G401.6 (cell line): Measurements from ENCODE around the gene FAM43A.

ENCODE experiments used
- FAIRE-seq: peaks from 2 replicates; lab custom pipeline; 2012; peaks lifted over from hg19 to GRCh38; lab: Jason Lieb, UNC

FAM43A gene

DNA sequence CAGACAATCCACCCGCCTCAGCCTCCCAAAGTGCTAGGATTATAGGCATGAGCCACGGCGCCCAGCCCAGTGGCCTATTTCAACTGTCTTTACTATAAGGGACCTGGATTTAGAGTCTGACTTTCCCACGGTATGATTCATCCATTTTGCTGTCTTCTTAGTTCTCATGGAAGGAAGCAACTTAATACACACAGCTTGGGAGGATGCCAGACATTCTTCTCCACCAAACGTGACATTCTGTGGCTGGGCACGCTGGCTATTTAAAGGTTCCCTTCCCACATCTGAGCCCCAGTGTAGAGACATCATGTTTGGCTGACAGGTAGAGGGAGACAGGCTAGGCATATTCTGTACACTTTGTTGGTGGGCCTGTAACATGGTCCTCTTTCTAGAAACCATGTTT, 26.2 kb downstream of the FAM43A start:
- FAIRE-seq: no peak

DNA sequence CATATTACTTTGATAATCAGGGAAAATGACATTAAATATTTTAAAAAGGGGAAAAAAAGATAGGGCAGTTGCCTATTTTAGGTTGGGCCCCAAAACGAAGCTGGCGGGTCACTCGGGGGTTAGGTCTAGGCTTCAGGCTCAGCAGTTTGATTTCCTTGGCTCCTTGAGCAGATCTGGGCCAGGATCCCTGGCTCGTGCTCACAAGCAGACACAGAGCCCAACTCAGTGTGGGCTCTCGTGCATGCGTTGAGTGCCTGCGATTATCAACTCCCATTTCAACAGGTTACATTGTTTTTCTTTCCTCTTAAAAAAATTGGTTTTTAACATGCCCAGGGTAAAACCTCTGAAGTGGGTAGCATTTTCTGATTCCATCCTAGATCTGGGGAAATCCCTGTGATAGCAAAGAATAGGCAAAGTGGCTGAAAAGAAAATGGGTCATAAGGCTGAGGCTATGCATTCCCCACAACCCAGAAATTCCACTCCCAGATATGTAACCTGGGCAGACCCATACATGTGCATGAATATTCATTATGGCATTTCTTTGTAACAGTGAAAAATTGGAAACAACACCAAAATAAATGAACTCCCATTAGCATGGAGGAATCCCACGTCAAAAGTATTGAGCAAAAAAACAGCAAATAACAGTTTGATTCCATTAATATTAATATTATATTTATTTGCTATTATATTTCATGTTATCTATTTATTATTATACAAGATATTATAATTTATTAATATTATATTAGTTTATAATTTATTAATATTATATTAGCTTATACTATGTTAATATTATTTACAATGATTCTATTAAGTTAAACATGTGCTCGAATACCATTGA, 27.8 kb downstream of the FAM43A start:
- peak; percentile 42 for FAIRE-seq

DNA sequence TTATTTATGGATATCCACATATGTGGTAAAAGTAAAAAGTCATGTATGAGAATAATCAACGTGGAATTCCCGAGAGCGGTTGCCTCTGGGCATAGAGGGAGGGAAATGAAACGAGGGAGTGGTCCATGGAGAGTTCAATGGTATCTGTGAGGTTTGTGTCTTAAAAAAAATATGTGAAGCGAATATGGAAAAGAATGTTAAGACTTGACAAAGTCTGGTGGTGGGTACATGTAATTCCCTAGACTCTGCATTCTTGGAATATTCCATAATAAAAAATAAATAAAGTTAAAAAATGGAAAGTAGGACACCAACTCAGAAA, 28.4 kb downstream of the FAM43A start:
- FAIRE-seq: no peak

GRCh38 chr3:194714564-194714963, 28.9 kb downstream of the FAM43A start:
- FAIRE-seq: no peak

GRCh38 chr3:194715022-194715800, 29.5 kb downstream of the FAM43A start:
- no peak for FAIRE-seq

DNA sequence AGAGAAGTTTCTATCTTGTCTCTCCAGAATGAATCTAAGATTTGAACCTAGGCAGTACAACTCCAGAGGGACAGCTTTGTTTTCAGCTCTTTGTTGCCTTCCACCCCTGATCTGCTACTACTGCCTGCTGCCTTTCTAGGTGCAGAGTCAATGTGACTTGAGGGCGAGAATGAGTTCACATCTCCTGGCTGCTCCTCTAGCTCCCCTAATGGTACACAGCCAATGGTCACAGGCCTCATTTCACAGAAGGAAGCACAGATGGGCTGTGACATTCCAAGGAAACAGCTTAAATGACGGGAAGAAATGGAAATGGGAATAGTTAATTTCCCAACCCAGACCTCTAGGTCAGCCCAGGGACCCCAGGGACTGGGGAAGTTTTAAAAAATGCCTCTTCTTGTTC, 32.4 kb downstream of the FAM43A start:
- no peak for FAIRE-seq

DNA sequence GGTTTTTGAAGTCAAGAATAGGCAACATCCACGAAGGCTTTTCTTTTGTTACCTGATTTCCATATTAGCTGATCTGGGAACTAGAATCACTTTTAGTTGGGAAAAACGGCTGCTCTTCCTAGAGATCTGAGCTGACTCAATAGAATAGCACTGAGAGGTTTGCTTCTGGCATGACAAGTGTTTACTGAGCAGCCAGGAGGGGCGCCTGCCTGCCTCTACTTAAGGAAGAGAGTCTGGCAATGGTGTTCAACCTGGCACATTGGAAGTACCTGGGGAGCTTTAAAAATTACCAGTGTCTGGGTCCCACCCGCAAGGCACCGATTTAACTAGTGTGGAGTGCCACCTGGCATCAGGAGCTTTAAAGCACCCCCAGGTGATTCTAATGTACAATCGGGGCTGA, 34.4 kb downstream of the FAM43A start:
- FAIRE-seq: no peak

DNA sequence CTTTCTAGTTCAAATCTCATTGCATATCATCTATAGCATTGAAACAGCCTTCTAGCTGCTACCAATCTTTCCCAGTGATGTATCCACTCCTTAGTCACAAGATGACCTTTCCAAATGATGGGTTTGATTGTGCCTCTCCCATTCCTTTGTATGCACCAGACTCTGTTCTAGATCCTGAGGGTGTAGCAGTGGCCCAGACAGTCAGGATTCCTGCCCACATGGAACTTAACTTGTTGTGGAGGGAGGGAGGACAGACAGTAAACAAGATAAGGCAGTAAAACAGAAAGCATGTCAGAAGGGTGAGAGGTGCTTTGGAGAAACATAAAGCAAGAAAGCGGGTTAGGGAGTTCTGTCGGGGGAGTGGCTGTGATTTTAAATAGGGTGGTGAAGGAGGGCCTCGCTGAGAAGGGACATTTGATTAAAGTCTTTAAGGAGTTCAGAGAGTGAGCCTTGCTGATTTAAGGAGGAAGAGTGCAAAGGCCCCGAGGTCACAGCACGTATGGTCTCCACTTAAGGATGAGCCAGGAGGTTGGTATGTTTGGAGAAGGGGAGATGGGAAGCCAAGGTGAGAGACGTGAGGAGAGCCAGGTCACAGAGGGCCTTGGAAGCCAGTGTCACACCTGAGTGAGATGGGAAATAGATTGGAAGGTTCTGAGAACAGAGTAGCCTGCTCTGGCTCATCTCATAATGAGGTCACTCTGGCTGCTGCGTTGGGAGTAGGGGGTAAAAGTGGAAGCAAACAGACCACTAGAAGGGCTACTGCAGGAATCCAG, 38.3 kb downstream of the FAM43A start:
- no peak for FAIRE-seq

- no peak for FAIRE-seq
These were observed 39.7 kb downstream of the FAM43A start for GRCh38 chr3:194725346-194725745.

DNA sequence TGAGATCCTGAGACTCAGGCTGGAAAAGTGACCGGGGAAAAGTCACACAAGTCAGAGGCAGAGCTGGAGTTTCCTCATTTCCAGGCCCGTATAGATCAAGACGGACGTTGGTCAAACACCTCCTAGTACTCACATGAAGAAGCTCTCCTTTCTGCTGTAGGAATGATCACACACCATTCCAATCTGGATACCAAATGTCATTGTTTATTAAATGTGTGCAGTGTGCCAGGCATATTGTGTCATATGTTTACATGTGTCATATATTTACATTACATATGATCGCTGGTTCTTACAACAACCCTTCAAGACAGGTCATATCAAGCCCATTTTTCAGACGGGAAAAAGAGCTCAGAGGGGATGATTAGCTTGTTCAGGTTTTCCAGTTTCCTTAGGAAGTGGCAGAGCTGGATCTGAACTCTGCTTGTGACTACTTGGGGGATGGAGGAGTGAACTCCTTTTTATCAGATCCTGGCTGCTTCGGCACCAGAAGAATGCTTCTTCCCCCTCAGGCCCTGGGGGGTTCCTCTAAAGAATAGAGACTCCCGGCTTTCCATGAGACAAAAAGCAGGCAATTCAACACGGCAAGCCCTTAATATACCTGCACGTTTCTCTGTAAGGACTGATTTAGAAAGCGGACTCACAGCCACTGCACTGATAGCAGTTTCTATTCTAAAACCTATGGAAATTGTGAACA, 41.9 kb downstream of the FAM43A start:
- no peak for FAIRE-seq

DNA sequence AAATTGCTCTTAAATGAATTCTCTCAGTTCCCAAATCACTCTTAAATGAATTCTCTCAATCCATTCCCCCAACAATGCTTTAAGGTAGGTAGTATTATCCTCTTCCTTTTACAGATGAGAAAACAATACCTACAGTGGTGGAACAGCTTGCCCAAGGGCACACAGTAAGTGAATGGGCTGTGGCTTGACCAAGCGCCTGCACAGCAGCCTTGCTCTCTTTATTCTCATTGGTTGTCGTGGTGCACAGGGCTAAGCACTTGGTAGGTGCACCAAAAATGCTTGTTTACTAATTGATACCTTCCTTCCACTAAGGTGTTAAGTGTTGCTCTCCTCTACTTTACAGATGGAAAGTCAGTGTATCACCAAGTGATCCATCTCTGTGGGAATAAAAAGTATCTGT, 43.3 kb downstream of the FAM43A start:
- no peak for FAIRE-seq

DNA sequence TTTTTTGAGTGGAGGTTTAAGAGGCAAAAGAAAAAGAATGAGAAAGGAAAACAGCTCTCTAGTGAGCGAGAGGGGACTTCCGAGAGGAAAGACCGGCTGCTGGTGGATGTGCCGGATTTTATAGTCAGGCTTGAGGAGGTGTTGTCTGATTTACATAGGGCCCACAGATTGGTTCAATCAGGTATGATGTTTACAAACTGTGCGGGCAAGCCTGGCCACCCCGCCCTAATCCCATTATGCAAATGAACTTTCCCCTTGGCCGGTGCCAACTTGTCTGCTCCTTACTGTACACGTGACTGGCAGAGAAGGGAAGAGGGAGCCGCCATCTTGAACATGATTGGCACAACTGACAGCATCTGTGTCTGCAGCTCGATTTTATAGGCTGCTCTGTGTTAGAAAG, 44.7 kb downstream of the FAM43A start:
- FAIRE-seq: no peak

GRCh38 chr3:194731506-194732073, 45.9 kb downstream of the FAM43A start:
- FAIRE-seq: no peak

DNA sequence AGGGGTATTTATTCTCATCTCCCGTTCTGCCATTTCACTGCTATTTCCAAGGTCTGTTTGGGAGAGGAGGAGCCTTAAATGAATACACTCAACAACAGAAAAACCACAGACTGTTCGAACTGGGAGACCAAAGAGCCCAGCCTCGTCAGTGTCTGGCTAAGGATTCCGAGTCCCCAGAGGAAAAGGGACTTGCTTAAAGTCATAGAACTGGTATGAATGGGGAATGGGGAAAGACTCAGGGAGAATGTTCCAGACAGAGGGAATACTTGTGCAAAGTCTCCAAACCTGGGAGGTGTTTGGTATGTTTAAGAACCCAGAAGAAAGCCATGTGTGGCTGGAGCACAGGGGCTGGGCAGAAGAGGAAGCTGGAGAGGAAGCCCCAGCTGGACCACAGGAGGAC, 46.9 kb downstream of the FAM43A start:
- FAIRE-seq: no peak

DNA sequence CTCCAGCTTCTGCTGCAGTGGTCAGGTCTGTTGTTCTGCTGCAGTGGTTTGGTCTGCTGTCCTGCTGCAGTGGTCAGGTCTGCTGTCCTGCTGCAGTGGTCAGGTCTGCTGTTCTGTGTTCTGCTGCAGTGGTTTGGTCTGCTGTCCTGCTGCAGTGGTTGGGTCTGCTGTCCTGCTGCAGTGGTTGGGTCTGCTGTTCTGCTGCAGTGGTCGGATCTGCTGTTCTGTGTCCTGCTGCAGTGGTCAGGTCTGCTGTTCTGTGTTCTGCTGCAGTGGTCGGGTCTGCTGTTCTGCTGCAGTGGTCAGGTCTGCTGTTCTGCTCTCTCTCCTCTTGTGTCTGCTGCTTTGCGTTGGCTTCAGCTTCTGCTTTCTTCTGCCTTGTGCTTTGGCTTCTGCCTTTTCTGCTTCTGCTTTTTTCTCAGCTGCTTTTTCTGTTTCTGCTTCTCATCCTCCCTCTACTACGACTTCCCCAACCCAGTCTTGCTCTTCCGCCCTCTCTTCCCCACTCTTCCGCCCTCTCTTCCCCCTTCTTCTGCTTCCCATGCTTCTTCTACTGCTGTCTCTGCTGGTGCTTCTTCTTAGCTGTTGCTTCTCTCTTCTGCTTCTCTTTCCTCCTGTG, 50.7 kb downstream of the FAM43A start:
- no peak for FAIRE-seq

DNA sequence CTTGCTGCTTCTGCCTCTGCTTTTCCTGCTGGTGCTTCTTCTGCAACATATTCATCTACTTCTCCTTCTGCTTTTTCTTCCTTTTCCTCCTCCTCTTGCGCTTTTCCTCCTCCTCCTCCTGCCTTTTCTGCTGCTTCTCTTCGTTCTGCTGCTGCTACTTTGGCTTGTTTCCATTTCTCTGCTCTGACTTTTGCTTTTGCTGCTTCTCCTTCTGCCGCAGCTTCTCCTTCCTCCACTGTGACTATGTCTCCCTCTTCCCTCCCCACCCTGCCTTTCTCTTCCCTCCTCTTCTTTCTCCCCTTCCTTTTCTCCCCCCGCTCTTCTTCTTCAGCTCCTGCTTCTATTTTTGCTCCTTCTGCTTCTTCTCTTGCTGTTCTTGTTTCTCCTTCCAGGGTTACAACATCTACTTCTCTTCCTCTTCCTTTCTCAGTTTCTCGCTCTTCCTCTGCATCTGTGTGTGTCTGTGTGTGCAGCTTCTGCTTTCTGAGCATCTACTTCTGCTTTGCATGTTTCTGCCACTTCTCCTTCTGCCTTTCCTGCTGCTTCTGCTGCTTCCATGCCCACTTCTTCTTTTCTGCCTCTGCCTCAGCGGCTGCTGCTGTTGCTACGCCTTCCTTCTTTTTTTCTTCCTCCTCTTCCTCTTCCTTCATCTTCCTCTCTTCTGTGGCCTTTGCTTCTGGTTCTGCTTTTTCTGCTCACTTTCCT, 51.4 kb downstream of the FAM43A start:
- no peak for FAIRE-seq
